Ascending aorta (tissue), 2 donors: Measurements from ENCODE around the gene ZNF532. TPM values are rescaled to one million over a fixed set of nuclear protein-coding genes. Genes with fewer than 3 reads are reported as not detected.
A peak's percentile ranks its signal among the peaks of the same experiment; 100 is the strongest.

Experiments
- DNase-seq, 2 donors: peaks; one replicate each; pipeline ENCODE4 v3.0.0-alpha.2; 2019; ENCODE audit warnings: low spot score in 2 of 2
- H3K27ac ChIP-seq, 2 donors: fragments of 200-600 bp; sonication (generic); one replicate each; pipeline ENCODE4 v1.5.1; 2016 to 2017; ENCODE audit warnings: mild to moderate bottlenecking in 1 of 2
- H3K27me3 ChIP-seq: fragments of 200-600 bp; sonication (generic); one replicate; pipeline ENCODE4 v1.5.1; 2017
- H3K36me3 ChIP-seq, 2 donors: fragments of 200-600 bp; sonication (generic); one replicate each; pipeline ENCODE4 v1.5.1; 2016
- H3K4me1 ChIP-seq, 2 donors: fragments of 200-600 bp; sonication (generic); one replicate each; pipeline ENCODE4 v1.5.1; 2016 to 2017; ENCODE audit warnings: mild to moderate bottlenecking in 1 of 2
- H3K4me3 ChIP-seq, 2 donors: fragments of 200-600 bp; sonication (generic); one replicate each; pipeline ENCODE4 v1.5.1; 2016 to 2017; ENCODE audit warnings: mild to moderate bottlenecking in 1 of 2
- H3K9me3 ChIP-seq, 2 donors: fragments of 200-600 bp; sonication (generic); one replicate each; pipeline ENCODE4 v1.5.1; 2016
- CTCF ChIP-seq, 3 experiments: fragments of 200-600 bp in 2 of 3; fragments of 450-650 bp in 1 of 3; sonication (generic) in 2 of 3; IDR thresholded peaks; one replicate each; pipeline ENCODE4 v1.5.1; 2016 to 2019; ENCODE audit warnings: antibody characterized with exemption in 3 of 3, mild to moderate bottlenecking in 1 of 3, moderate library complexity in 1 of 3
- intact Hi-C: fragments of 100-400 bp; cut with DNase I; formaldehyde crosslinking; loops from one replicate; pipeline ENCODE4 v1.15.1; 2023
- total RNA-seq: library from RNA; depleted of rRNA; stranded (reverse); fragments of >200 nt; gene quantifications from one replicate; pipeline ENCODE4 v1.1.0, GENCODE V29; 2016

ZNF532 gene
- total RNA-seq, 1 donor from 2014 or later, result 161 TPM

- TF ChIP-seq CTCF (IDR thresholded peaks at IDR 0.05), result no peak
- peaks cover 2 to 29% of the 10 kb centered on the region in 2 donors for H3K4me1 ChIP-seq
- peak overlapping the region in 1 of 2 donors; percentile 3 for H3K27ac ChIP-seq
- intact Hi-C loops, result no loop called here
- peaks cover 7 to 19% of the 10 kb centered on the region in 2 donors for H3K36me3 ChIP-seq
- no peak for DNase-seq
- no peaks in the 10 kb centered on the region for H3K9me3 ChIP-seq
- no peaks in the 10 kb centered on the region for H3K27me3 ChIP-seq
- H3K4me3 ChIP-seq, result no peak overlapping the region
Observed at GRCh38 chr18:58934933-58935577, 70.4 kb downstream of the ZNF532 start.

- intact Hi-C loops, result no loop called here
- Histone ChIP-seq H3K9me3 (no peaks in the 10 kb centered on the region), H3K27ac (peak overlapping the region; percentile 46 to 50), H3K27me3 (no peaks in the 10 kb centered on the region), H3K36me3 (peaks cover 18 to 30% of the 10 kb centered on the region in 2 donors), H3K4me3 (no peak overlapping the region), H3K4me1 (peaks cover 2 to 26% of the 10 kb centered on the region in 2 donors)
- DNase-seq, result no peak
- no peak for TF ChIP-seq CTCF (IDR thresholded peaks at IDR 0.05)
Observed at GRCh38 chr18:58937071-58937886, 72.6 kb downstream of the ZNF532 start.

- Histone ChIP-seq H3K4me3 (no peak overlapping the region), H3K36me3 (peaks cover 18 to 30% of the 10 kb centered on the region in 2 donors), H3K9me3 (no peaks in the 10 kb centered on the region), H3K27ac (peak overlapping the region; percentile 46 to 50), H3K27me3 (no peaks in the 10 kb centered on the region), H3K4me1 (peaks cover 2 to 28% of the 10 kb centered on the region in 2 donors)
- TF ChIP-seq CTCF (IDR thresholded peaks at IDR 0.05), result no peak
- DNase-seq, result no peak
- intact Hi-C loops, result no loop called here
Observed at GRCh38 chr18:58937887-58938267, 73.2 kb downstream of the ZNF532 start.

- intact Hi-C loops, result no loop called here
- no peak for DNase-seq
- H3K27ac ChIP-seq, result peak overlapping the region in 1 of 2 donors; percentile 18
- H3K27me3 ChIP-seq, result no peaks in the 10 kb centered on the region
- peaks cover 2 to 27% of the 10 kb centered on the region in 2 donors for H3K4me1 ChIP-seq
- H3K9me3 ChIP-seq, result no peaks in the 10 kb centered on the region
- no peak overlapping the region for H3K4me3 ChIP-seq
- no peak for TF ChIP-seq CTCF (IDR thresholded peaks at IDR 0.05)
- peaks cover 12 to 28% of the 10 kb centered on the region in 2 donors for H3K36me3 ChIP-seq
Observed at GRCh38 chr18:58941426-58942099, 76.9 kb downstream of the ZNF532 start.

GRCh38 chr18:58943896-58944295 lies 79.2 kb downstream of the ZNF532 start:
- intact Hi-C loops, result no loop called here
- Histone ChIP-seq H3K4me1 (peaks cover 0 to 13% of the 10 kb centered on the region in 2 donors), H3K27me3 (no peaks in the 10 kb centered on the region), H3K36me3 (peaks cover 12 to 31% of the 10 kb centered on the region in 2 donors), H3K27ac (peak overlapping the region in 1 of 2 donors; percentile 12), H3K4me3 (no peak overlapping the region), H3K9me3 (no peaks in the 10 kb centered on the region)
- DNase-seq, result no peak
- no peak for TF ChIP-seq CTCF (IDR thresholded peaks at IDR 0.05)
